Transverse colon (tissue), 4 donors: ENCODE results near the gene HDAC1. TPM values are rescaled to one million over a fixed set of nuclear protein-coding genes. Genes with fewer than 3 reads are reported as not detected.

Source experiments
- DNase-seq: peaks from one replicate; pipeline ENCODE4 v3.0.0-alpha.2; 2019
- H3K27ac ChIP-seq, 4 donors: fragments of 200-600 bp; sonication (generic); 2 replicates each; pipeline ENCODE4 v1.5.1; 2016 to 2018; ENCODE audit warnings: inconsistent platforms in 4 of 4
- H3K27me3 ChIP-seq: fragments of 200-600 bp; sonication (generic); 2 replicates; pipeline ENCODE4 v1.5.1; 2017; ENCODE audit warnings: inconsistent platforms
- H3K36me3 ChIP-seq, 4 donors: fragments of 200-600 bp; sonication (generic); 2 replicates each; pipeline ENCODE4 v1.5.1; 2017 to 2019; ENCODE audit warnings: inconsistent platforms in 4 of 4
- H3K4me1 ChIP-seq, 4 donors: fragments of 200-600 bp; sonication (generic); 2 replicates each; pipeline ENCODE4 v1.5.1; 2017 to 2020; ENCODE audit warnings: inconsistent platforms in 4 of 4
- H3K4me3 ChIP-seq, 4 donors: fragments of 200-600 bp; sonication (generic); 1 replicate in 1 of 4; 2 replicates in 3 of 4; pipeline versions ENCODE4 v1.5.1 to v1.6.1; 2017 to 2019; ENCODE audit warnings: inconsistent platforms in 4 of 4
- H3K9me3 ChIP-seq, 2 donors: fragments of 200-600 bp; sonication (generic); 2 replicates each; pipeline ENCODE4 v1.5.1; 2017 to 2019; ENCODE audit warnings: inconsistent platforms in 2 of 2
- CTCF ChIP-seq, 5 experiments: fragments of 200-600 bp in 3 of 5; fragments of 450-650 bp in 2 of 5; sonication (generic) in 3 of 5; IDR thresholded peaks; 1 replicate in 2 of 5; 2 replicates in 3 of 5; pipeline ENCODE4 v1.5.1; 2016 to 2017; ENCODE audit warnings: antibody characterized with exemption in 5 of 5, inconsistent platforms in 3 of 5, mild to moderate bottlenecking in 2 of 5, moderate library complexity in 1 of 5
- EP300 ChIP-seq: sonication (generic); formaldehyde crosslinking; IDR thresholded peaks from one replicate; pipeline ENCODE4 v1.6.1; 2017; ENCODE audit warnings: antibody characterized with exemption, low read depth
- POLR2A ChIP-seq: fragments of 450-650 bp; IDR thresholded peaks from one replicate; pipeline ENCODE4 v1.6.1; 2016; ENCODE audit warnings: antibody characterized with exemption, mild to moderate bottlenecking, moderate library complexity
- POLR2AphosphoS5 ChIP-seq, 3 donors: sonication (generic); formaldehyde crosslinking; IDR thresholded peaks; one replicate each; pipeline ENCODE4 v1.6.1; 2016; ENCODE audit warnings: antibody characterized with exemption in 3 of 3
- WGBS, 2 donors: methylation state at CpG; one replicate each; pipeline ENCODE4 v1.1.5; 2018; ENCODE audit warnings: low coverage in 1 of 2; 5-methylcytosine and 5-hydroxymethylcytosine counted together
- in situ Hi-C, 4 donors: fragments of 200-750 bp; cut with MboI; loops; one replicate each; pipeline versions ENCODE4 v1.15.0 to v1.15.1; 2017; ENCODE audit warnings: low sequenced_read_pairs in 3 of 4, low pct_ligation_motif_present in 1 of 4, low pct_unique_long_range_greater_than_20kb in 1 of 4
- intact Hi-C: fragments of 100-400 bp; cut with DNase I; formaldehyde crosslinking; loops from one replicate; pipeline ENCODE4 v1.15.1; 2023; ENCODE audit warnings: low total_unique reads
- total RNA-seq, 4 donors: library from RNA; depleted of rRNA; stranded (reverse); fragments of >200 nt; gene quantifications; one replicate each; pipeline ENCODE4 v1.1.0, GENCODE V29; 2016

The HDAC1 gene
- total RNA-seq, 4 donors from 2014 or later = 85.2 to 218 (median 174) TPM

DNA sequence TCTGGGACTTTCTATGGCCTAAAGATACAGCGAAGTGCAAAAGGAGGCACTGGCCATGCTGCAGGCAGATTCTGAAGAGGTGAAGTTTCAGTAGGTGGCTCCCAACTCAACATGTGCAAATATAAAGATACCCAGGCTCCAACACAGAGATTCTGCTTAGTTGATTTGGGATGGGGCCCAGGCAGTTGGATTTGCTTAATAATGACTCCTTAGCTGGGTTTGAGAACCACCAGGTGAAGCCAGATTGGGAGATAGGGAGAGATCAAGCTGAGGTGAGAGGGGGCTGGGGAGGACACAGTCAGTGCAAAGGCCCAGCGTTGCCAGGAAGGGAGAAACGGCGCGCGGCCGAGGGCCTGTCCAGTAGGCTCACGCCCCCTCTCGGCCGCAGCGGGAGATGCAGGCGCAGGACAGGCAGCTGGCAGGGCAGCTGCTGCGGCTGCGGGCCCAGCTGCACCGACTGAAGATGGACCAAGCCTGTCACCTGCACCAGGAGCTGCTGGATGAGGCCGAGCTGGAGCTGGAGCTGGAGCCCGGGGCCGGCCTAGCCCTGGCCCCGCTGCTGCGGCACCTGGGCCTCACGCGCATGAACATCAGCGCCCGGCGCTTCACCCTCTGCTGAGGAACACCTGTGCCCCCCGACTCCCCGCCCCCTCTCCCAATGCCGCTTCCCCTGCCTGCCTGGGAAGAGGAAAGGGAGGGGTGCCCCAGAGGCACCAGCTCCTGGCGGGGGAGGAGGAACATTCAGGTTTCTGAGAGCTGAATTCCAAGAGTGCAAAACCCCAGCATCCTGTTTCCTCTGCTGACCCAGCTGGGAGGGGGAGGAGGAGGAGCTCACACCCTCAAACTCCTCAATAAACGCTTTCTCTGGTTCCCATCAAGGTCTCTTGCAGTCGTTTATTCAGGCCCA lies 43.6 kb upstream of the HDAC1 start:
- peak overlapping the region; percentile 45 to 66 (median 60) for H3K27ac ChIP-seq
- no peak overlapping the region for H3K4me3 ChIP-seq
- intact Hi-C loops = no loop called here
- in situ Hi-C loops = no loop called here
- peaks cover 0 to 25% (median 11%) of the 10 kb centered on the region in 4 donors for H3K4me1 ChIP-seq
- H3K27me3 ChIP-seq = no peaks in the 10 kb centered on the region
- WGBS, 2 donors = 8% methylated on average over 25 of the region's 31 CpGs; no CpG with 5 or more reads in 1 of the 2 donors
- no peaks in the 10 kb centered on the region for H3K9me3 ChIP-seq
- no peaks in the 10 kb centered on the region for H3K36me3 ChIP-seq
- DNase-seq = peak; percentile 92
- TF ChIP-seq CTCF (IDR thresholded peaks at IDR 0.05) = peak; percentile 77 to 90 (median 85)
- TF ChIP-seq EP300 = no peak
- peak; percentile 8 to 60 (median 52) for TF ChIP-seq POLR2AphosphoS5 (IDR thresholded peaks at IDR 0.05)

GRCh38 chr1:32249831-32250525 lies 41.9 kb upstream of the HDAC1 start:
- no peaks in the 10 kb centered on the region for H3K9me3 ChIP-seq
- H3K4me3 ChIP-seq = no peak overlapping the region
- 54 to 68% methylated on average over 3 to 9 of the region's 9 CpGs for WGBS, 2 donors
- in situ Hi-C loops (no loop called here), intact Hi-C loops (no loop called here)
- H3K36me3 ChIP-seq = no peaks in the 10 kb centered on the region
- H3K4me1 ChIP-seq = peaks cover 0 to 25% (median 11%) of the 10 kb centered on the region in 4 donors
- TF ChIP-seq EP300 (no peak), POLR2A (peak; percentile 40), POLR2AphosphoS5 (IDR thresholded peaks at IDR 0.05) (peak in 2 of 3 donors; percentile 51 to 58), CTCF (IDR thresholded peaks at IDR 0.05) (no peak)
- H3K27me3 ChIP-seq = no peaks in the 10 kb centered on the region
- DNase-seq = peak; percentile 79
- peak overlapping the region; percentile 67 to 79 (median 76) for H3K27ac ChIP-seq

DNA sequence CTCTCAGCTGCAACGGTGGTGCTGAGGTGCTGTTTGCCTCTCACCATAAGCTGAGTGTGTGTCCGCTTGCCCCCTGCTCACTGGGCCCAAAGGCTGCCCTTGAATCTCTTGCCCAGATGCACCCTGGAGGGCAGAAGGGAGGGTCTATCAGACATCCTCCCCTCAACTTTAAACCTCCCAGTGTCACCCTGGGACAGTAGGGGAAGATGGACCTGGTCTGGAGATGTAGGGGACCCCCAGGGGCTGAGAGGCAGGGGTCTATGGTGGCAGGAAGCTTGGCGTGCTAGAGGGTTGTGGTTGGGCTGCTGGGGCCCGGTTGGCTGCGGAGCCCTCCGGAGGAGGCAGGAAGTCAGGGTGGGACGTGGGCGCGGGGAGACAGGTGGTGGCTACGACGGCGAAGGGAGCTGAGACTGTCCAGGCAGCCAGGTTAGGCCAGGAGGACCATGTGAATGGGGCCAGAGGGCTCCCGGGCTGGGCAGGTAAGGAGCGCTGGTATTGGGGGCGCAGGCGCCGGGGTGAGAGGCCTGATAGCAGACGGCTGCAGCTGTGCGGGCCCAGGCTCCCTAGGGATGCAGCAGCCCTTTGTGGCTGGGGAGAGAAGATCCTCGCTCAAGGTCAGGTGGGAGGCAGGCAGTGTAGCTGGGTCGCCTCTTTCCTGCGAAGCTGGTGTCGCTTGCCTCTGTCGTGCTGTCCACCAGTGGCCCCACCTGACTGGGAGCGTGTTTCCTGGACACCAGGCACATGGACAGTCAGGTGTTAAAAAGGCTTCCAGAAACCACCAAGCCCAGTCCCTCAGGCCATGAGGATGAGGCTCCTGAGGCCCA lies 40.8 kb upstream of the HDAC1 start, which contains the start of gene LCK:
LCK (plus strand) TSS at position 373 of the 824 bp plus-strand sequence. CDS start 23,065 bp downstream, outside the sequence.
- peak; percentile 42 for DNase-seq
- Histone ChIP-seq H3K4me1 (peaks cover 0 to 25% (median 11%) of the 10 kb centered on the region in 4 donors), H3K27me3 (no peaks in the 10 kb centered on the region), H3K9me3 (no peaks in the 10 kb centered on the region), H3K36me3 (no peaks in the 10 kb centered on the region), H3K4me3 (peak within 1 kb of the TSS in 2 of 4 donors; percentile 13 to 30), H3K27ac (peak within 1 kb of the TSS; percentile 67 to 79 (median 76))
- 73% methylated on average over 25 of the region's 25 CpGs; no CpG with 5 or more reads in 1 of the 2 donors for WGBS, 2 donors
- no peak for TF ChIP-seq CTCF (IDR thresholded peaks at IDR 0.05)
- peak; percentile 61 for TF ChIP-seq POLR2A
- in situ Hi-C loops (no loop called here), intact Hi-C loops (no loop called here)
